ENCODE results near the gene OTUD3.

The OTUD3 gene

DNA sequence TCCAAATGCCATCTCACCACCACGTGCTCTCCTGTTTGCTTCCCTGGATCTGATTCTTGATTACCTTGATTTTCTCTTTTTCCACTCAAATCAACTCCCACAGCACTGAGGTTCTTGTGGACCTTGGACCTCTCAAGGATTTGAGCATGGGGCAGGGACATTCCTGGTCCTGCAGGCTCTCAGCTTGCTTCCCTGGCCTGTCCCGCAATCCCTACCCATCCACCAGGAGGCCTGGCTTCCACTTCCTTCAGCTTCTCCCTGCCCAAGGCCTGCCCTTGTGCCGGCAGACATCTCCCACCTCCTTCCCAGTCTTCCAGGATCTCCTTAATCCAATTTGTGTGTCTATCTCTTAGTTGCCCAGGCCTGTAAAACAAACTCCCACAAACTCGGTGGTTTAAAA, 75.6 kb downstream of the OTUD3 start:
- no peak for DNase-seq

DNA sequence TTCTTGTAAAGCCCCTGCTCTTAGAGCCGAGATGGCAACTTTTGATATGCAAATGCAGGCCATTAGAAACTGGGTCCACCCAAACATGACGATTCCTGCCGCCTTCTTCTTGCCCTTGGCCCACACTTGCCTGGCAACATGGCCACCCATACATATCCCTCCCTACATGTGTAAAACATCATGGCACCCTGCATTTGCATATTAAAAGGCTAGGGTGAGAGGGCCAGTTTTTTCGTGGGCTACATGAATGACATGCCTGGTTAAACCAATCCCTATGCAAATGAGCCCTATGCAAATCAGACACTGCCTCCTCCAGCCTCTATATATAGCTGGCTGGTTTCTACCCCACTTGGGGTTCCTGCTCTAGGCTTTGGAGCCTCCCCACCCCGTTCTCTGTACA, 78.4 kb downstream of the OTUD3 start:
- DNase-seq: no peak
